ENCODE measurements around the gene ALDH1L1.

ALDH1L1 gene

GRCh38 chr3:126179825-126180476 lies 435 bp downstream of the ALDH1L1 start:
- no peak for DNase-seq (ENCODE audit: low spot score)
- Mint-ChIP-seq H3K4me3 (no peak overlapping the region), H3K4me1 (ENCODE audit: low read depth) (no peaks in the 10 kb centered on the region), H3K36me3 (ENCODE audit: low read depth) (no peaks in the 10 kb centered on the region), H3K27me3 (ENCODE audit: low read depth) (peaks cover 40% of the 10 kb centered on the region), H3K27ac (no peak overlapping the region), H3K9me3 (no peaks in the 10 kb centered on the region)

- Mint-ChIP-seq H3K27ac (no peak overlapping the region), H3K4me3 (no peak overlapping the region), H3K27me3 (ENCODE audit: low read depth) (peaks cover 38% of the 10 kb centered on the region), H3K36me3 (ENCODE audit: low read depth) (no peaks in the 10 kb centered on the region), H3K4me1 (ENCODE audit: low read depth) (no peaks in the 10 kb centered on the region), H3K9me3 (no peaks in the 10 kb centered on the region)
- DNase-seq (ENCODE audit: low spot score), result no peak
Measured at GRCh38 chr3:126170073-126170777, 10.2 kb downstream of the ALDH1L1 start.

- Mint-ChIP-seq H3K27me3 (ENCODE audit: low read depth) (peaks cover 25% of the 10 kb centered on the region), H3K4me1 (ENCODE audit: low read depth) (no peaks in the 10 kb centered on the region), H3K36me3 (ENCODE audit: low read depth) (no peaks in the 10 kb centered on the region), H3K27ac (no peak overlapping the region), H3K9me3 (no peaks in the 10 kb centered on the region), H3K4me3 (no peak overlapping the region)
- no peak for DNase-seq (ENCODE audit: low spot score)
Measured at GRCh38 chr3:126167566-126167965, 12.8 kb downstream of the ALDH1L1 start.

- Mint-ChIP-seq H3K27me3 (ENCODE audit: low read depth) (peaks cover 17% of the 10 kb centered on the region), H3K9me3 (no peaks in the 10 kb centered on the region), H3K27ac (no peak overlapping the region), H3K36me3 (ENCODE audit: low read depth) (no peaks in the 10 kb centered on the region), H3K4me1 (ENCODE audit: low read depth) (no peaks in the 10 kb centered on the region), H3K4me3 (no peak overlapping the region)
- no peak for DNase-seq (ENCODE audit: low spot score)
Measured at GRCh38 chr3:126166009-126166408, 14.4 kb downstream of the ALDH1L1 start.

DNA sequence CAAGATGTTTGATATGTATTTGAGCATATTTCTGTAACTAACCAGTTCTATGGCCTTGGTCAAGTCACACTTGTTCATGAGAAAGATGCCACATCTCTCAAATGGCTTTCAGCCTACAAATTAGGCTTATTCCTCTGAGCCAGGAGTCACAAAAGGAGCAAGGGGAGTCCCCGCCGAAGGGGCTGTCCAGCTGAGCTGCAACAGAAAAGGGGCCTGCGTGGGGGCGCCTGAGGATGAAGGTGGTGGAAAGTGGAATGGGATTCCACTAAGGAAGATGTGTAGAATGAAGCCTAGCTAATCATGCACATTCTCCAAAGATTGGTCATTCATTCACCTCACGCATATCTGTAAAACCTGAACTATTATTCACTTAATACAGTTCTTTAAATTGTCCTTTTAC lies 19.1 kb downstream of the ALDH1L1 start:
- no peak overlapping the region for H3K4me3 Mint-ChIP-seq
- no peak overlapping the region for H3K27ac Mint-ChIP-seq
- H3K27me3 Mint-ChIP-seq (ENCODE audit: low read depth), result peaks cover 11% of the 10 kb centered on the region
- no peaks in the 10 kb centered on the region for H3K4me1 Mint-ChIP-seq (ENCODE audit: low read depth)
- no peaks in the 10 kb centered on the region for H3K36me3 Mint-ChIP-seq (ENCODE audit: low read depth)
- no peaks in the 10 kb centered on the region for H3K9me3 Mint-ChIP-seq
- DNase-seq (ENCODE audit: low spot score), result peak; percentile 2

DNA sequence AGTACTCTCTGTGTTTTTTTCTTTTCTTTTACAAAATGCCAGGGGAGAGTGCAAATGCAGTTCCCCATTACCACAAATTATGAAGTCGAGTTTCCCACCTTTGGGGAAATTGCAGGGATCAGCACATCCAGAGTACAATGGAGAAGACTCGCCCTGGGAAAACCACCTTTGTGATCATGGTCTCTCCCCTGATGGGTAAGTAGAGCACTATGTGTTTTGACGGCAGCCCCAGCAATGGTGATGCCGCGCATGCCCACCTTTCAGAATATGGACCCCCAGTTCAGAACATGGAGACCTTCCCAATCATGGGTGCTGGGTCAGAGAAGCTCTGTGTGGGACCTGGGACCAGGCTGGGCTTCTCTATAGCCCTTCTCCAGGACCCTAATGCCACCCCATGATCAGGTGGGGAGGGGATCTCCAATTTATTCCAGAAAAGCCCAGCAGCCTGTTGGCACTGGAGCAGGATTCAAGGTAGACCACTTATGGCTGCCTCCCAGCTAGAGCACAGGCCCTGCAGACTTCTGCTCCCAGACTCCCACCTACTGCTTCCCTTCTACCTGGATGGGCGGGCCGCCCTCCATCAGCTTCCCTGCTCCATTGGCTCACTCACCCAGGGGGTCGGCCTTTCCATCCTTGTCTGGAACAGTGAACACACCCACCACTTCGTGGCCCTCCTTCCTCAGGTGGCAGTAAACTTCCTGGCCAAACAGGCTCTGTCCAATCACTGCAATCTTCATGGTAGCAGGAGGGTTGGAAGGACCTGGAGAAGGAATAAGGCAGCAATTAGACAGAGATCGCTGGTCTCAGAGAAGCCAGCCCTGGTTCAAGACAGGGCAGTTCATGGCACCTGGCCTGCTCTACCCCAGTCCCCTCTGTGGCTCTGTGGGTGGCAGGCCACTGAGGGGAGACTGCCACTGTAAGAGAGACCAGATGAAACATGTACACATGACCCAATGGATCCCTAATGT lies 19.9 kb downstream of the ALDH1L1 start:
- no peak for DNase-seq (ENCODE audit: low spot score)
- Mint-ChIP-seq H3K36me3 (ENCODE audit: low read depth) (no peaks in the 10 kb centered on the region), H3K4me3 (no peak overlapping the region), H3K27ac (no peak overlapping the region), H3K4me1 (ENCODE audit: low read depth) (no peaks in the 10 kb centered on the region), H3K9me3 (no peaks in the 10 kb centered on the region), H3K27me3 (ENCODE audit: low read depth) (peaks cover 5% of the 10 kb centered on the region)

DNA sequence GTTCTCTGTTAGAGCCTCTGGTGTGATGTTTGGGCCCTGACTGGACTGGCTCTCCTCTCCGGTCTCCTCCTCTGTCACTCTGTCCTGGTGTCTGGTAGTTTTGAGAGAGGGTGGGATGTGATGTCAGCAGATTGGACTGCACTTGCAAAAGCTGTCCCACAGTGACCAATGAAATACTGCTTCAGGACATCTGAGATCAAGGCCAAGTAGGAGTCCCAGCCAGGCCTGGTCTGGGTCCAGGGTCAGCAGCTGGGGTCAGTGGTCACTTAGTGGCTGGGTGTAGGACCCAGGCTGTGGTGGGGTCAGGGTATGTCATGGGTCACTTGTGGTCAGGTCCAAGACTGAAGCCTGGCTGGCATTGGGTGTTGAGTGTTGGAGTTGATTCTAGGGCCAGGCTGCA lies 20.9 kb downstream of the ALDH1L1 start:
- no peak overlapping the region for H3K27ac Mint-ChIP-seq
- H3K4me3 Mint-ChIP-seq, result no peak overlapping the region
- no peaks in the 10 kb centered on the region for H3K36me3 Mint-ChIP-seq (ENCODE audit: low read depth)

DNA sequence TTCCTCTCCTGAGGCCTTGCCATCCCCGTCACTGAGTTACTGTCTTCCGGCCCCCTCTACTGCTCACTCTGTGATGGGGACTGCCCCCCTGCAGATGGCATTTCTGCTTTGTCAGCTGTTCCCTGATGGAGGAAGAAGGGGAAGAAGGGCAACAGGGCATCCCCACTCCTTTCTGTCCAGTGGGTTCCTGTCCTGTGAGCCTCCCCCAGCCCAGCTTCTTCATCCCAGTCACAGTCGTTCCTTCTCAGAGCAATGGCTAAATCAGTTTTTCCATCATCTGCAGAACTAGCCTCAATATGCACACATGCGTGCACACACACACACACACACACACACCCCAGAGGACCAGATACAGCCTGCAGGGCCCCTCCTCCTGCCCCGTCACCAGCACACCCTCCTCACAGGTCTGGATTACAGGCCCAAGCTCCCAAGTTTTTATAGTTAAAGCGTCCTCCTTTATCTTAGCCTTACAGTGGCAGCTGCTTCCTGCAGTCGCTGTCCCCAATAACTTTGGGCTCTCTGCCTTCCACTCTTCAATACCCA lies 21.4 kb downstream of the ALDH1L1 start:
- Mint-ChIP-seq H3K9me3 (no peaks in the 10 kb centered on the region), H3K27ac (no peak overlapping the region), H3K27me3 (ENCODE audit: low read depth) (peaks cover 3% of the 10 kb centered on the region), H3K36me3 (ENCODE audit: low read depth) (no peaks in the 10 kb centered on the region), H3K4me1 (ENCODE audit: low read depth) (no peaks in the 10 kb centered on the region), H3K4me3 (no peak overlapping the region)
- no peak for DNase-seq (ENCODE audit: low spot score)

More for the DNA sequence above, 20.9 kb downstream of the ALDH1L1 start:
- DNase-seq (ENCODE audit: low spot score), result peak; percentile 1
- H3K4me1 Mint-ChIP-seq (ENCODE audit: low read depth), result no peaks in the 10 kb centered on the region
- no peaks in the 10 kb centered on the region for H3K9me3 Mint-ChIP-seq
- H3K27me3 Mint-ChIP-seq (ENCODE audit: low read depth), result peaks cover 3% of the 10 kb centered on the region

DNA sequence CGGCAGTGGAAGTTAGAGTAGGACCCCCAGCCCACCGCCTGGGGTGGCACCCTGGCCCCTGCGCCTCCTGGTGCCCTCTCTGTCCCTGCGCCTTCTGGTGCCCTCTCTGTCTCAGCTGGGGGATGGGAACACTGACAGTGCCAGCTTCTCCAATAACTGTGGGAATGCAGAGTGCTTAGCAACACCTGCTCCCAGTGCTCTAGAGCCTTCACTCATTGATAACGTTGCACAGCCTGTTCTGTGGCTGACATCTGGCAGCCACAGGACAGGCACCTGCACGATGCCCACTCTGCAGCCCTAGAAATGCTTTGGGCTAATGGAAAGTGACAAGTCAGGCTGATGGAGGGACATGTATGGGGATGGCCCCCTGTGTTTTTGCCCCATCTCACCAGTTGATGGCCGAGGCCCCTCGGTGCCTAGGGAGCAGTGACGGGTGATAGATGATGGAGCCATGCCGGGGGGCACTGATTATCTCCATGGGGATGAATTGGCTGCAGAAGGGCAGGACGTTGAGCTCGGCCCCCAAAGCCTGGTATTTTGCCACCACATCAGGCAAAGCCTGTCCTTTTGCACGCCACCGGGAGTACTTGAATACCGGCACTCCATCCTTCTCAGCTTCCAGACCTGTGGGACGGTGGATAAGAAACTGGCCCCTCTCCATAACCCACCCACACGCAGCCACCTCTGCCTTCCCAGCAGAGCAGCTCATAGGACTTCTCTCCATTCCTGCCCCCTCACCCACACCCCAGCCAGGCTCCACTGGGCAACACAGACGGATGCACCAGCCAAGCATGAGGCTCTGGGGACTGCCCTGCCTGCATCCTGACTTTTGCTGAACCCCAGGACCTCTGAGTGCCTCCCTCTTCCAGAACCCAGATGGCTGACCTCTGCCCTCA lies 22.1 kb downstream of the ALDH1L1 start:
- DNase-seq (ENCODE audit: low spot score), result no peak
- Mint-ChIP-seq H3K36me3 (ENCODE audit: low read depth) (no peaks in the 10 kb centered on the region), H3K27ac (no peak overlapping the region), H3K9me3 (no peaks in the 10 kb centered on the region), H3K4me1 (ENCODE audit: low read depth) (no peaks in the 10 kb centered on the region), H3K4me3 (no peak overlapping the region), H3K27me3 (ENCODE audit: low read depth) (peaks cover 3% of the 10 kb centered on the region)

DNA sequence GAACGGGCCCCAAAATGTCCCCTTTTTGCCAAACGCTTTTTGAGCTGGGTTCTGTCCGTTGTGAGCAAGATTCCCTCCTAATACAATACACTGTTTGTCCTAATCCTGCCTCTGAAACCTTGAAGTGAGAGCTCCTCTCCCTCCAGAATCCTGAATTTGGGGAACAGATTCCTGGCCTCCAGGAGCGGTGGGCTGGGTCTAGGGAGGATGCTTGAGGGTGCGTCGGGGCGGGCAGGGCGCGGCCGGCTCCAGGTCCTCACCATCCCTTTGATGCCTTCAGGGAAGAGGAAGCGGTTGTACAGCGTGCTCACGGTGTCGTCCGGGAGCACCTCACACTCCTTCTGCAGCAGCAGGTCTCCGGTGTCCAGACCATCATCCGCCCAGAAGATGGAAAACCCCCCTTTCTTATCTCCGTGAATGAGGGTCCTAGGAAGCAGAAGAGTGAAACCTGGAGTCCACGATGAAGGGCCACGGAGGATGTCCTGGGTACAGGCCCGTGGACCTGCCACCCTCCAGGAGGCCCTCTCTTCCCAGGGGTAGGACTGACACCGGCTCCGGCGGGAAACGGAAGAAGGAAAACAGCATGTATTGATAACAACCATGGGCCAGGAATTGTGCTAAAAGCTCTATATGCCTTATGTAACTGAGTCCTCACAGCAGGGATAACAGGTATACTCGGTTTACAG lies 23.2 kb downstream of the ALDH1L1 start:
- H3K27me3 Mint-ChIP-seq (ENCODE audit: low read depth), result peaks cover under 1% of the 10 kb centered on the region
- H3K4me3 Mint-ChIP-seq, result no peak overlapping the region
- DNase-seq (ENCODE audit: low spot score), result peak; percentile 1
- no peaks in the 10 kb centered on the region for H3K36me3 Mint-ChIP-seq (ENCODE audit: low read depth)
- H3K9me3 Mint-ChIP-seq, result no peaks in the 10 kb centered on the region
- no peaks in the 10 kb centered on the region for H3K4me1 Mint-ChIP-seq (ENCODE audit: low read depth)
- H3K27ac Mint-ChIP-seq, result no peak overlapping the region

DNA sequence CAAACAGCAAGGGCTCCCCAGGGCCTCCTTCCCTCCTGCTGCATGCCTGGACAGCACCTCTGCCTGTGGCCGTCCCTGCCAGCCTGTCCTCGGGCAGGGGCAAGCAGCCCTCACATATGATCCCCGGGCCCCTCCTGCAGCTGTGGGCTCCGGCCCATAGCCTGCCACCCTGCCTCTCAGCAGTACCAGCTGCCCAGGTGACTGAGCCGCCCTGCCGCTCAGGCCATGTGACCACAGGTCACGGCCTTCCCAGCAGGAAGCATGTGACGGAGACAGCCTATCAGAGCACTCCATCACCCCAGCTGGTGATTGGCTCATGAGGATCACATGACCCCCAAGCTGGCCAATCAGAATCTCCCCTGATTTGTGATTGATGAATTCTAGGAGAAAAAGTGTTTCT lies 23.9 kb downstream of the ALDH1L1 start:
- no peaks in the 10 kb centered on the region for H3K9me3 Mint-ChIP-seq
- H3K27ac Mint-ChIP-seq, result no peak overlapping the region
- H3K36me3 Mint-ChIP-seq (ENCODE audit: low read depth), result no peaks in the 10 kb centered on the region
- no peak overlapping the region for H3K4me3 Mint-ChIP-seq
- DNase-seq (ENCODE audit: low spot score), result peak; percentile 1
- H3K4me1 Mint-ChIP-seq (ENCODE audit: low read depth), result no peaks in the 10 kb centered on the region
- H3K27me3 Mint-ChIP-seq (ENCODE audit: low read depth), result no peaks in the 10 kb centered on the region

- no peaks in the 10 kb centered on the region for H3K27me3 Mint-ChIP-seq (ENCODE audit: low read depth)
- no peaks in the 10 kb centered on the region for H3K36me3 Mint-ChIP-seq (ENCODE audit: low read depth)
- H3K4me3 Mint-ChIP-seq, result no peak overlapping the region
- H3K27ac Mint-ChIP-seq, result no peak overlapping the region
- H3K9me3 Mint-ChIP-seq, result no peaks in the 10 kb centered on the region
- no peaks in the 10 kb centered on the region for H3K4me1 Mint-ChIP-seq (ENCODE audit: low read depth)
- DNase-seq (ENCODE audit: low spot score), result peak; percentile 1
Measured at GRCh38 chr3:126155819-126156218, 24.6 kb downstream of the ALDH1L1 start.

GRCh38 chr3:126155280-126155640 lies 25.1 kb downstream of the ALDH1L1 start:
- Mint-ChIP-seq H3K27ac (no peak overlapping the region), H3K27me3 (ENCODE audit: low read depth) (no peaks in the 10 kb centered on the region), H3K9me3 (no peaks in the 10 kb centered on the region), H3K4me1 (ENCODE audit: low read depth) (no peaks in the 10 kb centered on the region), H3K36me3 (ENCODE audit: low read depth) (no peaks in the 10 kb centered on the region), H3K4me3 (no peak overlapping the region)
- peak; percentile 2 for DNase-seq (ENCODE audit: low spot score)
